Suprapubic skin (tissue), 4 donors: ENCODE data around the gene MACO1. TPM values are rescaled to one million over a fixed set of nuclear protein-coding genes. Genes with fewer than 3 reads are reported as not detected.

Source experiments
- DNase-seq, 2 donors: peaks; one replicate each; pipeline ENCODE4 v3.0.0-alpha.2; 2019; ENCODE audit warnings: low spot score in 2 of 2
- H3K27ac ChIP-seq: fragments of 200-600 bp; sonication (generic); one replicate; pipeline ENCODE4 v1.5.1; 2019
- H3K27me3 ChIP-seq: fragments of 200-600 bp; sonication (generic); one replicate; pipeline ENCODE4 v1.5.1; 2019
- H3K36me3 ChIP-seq: fragments of 200-600 bp; sonication (generic); one replicate; pipeline ENCODE4 v1.5.1; 2019
- H3K4me1 ChIP-seq: fragments of 200-600 bp; sonication (generic); one replicate; pipeline ENCODE4 v1.5.1; 2019
- H3K4me3 ChIP-seq: fragments of 200-600 bp; sonication (generic); one replicate; pipeline ENCODE4 v1.5.1; 2019; ENCODE audit warnings: mild to moderate bottlenecking
- H3K9me3 ChIP-seq: fragments of 200-600 bp; sonication (generic); one replicate; pipeline ENCODE4 v1.5.1; 2019
- EP300 ChIP-seq: sonication (generic); formaldehyde crosslinking; IDR thresholded peaks from one replicate; pipeline ENCODE4 v1.6.1; 2017; ENCODE audit warnings: antibody characterized with exemption
- POLR2A ChIP-seq, 2 donors: fragments of 450-650 bp; IDR thresholded peaks; one replicate each; pipeline ENCODE4 v1.6.1; 2017; ENCODE audit warnings: antibody characterized with exemption in 2 of 2, mild to moderate bottlenecking in 2 of 2, moderate library complexity in 2 of 2
- POLR2AphosphoS5 ChIP-seq, 3 donors: sonication (generic); formaldehyde crosslinking; IDR thresholded peaks; one replicate each; pipeline ENCODE4 v1.6.1; 2017; ENCODE audit warnings: antibody characterized with exemption in 3 of 3
- WGBS: methylation state at CpG from one replicate; pipeline ENCODE4 v1.1.5; 2018; 5-methylcytosine and 5-hydroxymethylcytosine counted together
- total RNA-seq, 4 donors: library from RNA; depleted of rRNA; stranded (reverse); fragments of >200 nt; gene quantifications; one replicate each; pipeline ENCODE4 v1.1.0, GENCODE V29; 2016
- TF ChIP-seq, protein P1 (sequence below), 2 donors: fragments of 200-600 bp in 1 of 2; fragments of 450-650 bp in 1 of 2; sonication (generic) in 1 of 2; IDR thresholded peaks; one replicate each; pipeline ENCODE4 v1.5.1; 2016 to 2019; ENCODE audit warnings: antibody characterized with exemption in 2 of 2, mild to moderate bottlenecking in 1 of 2, moderate library complexity in 1 of 2

MACO1 gene
- total RNA-seq, 4 donors from 2014 or later = 13.2 to 22.0 (median 16.0) TPM

DNA sequence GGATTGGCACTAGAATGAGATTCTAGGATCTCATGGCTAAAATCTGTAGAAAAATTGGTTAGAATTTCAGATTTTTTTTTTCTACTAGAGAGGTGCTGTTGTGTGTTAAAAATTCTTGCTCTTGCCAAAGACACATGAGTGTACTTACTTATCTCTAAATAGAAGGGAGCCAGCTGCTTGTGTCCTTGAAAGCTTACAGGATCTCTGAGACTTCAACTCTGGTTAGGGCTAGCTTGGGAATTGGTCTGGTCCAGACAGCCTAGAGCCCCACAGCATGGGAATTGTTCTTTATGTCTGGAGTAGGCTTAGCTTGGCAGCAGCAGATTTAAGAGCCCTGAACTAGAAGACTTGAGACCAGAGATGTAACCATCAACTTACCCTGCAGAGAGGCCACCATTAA is 37.3 kb downstream of the MACO1 start:
- Histone ChIP-seq H3K27ac (no peak overlapping the region), H3K9me3 (no peaks in the 10 kb centered on the region), H3K27me3 (no peaks in the 10 kb centered on the region), H3K36me3 (peaks cover 4% of the 10 kb centered on the region), H3K4me1 (no peaks in the 10 kb centered on the region), H3K4me3 (no peak overlapping the region)
- TF ChIP-seq POLR2AphosphoS5 (IDR thresholded peaks at IDR 0.05) (no peak), POLR2A (IDR thresholded peaks at IDR 0.05) (no peak), EP300 (no peak)
- TF ChIP-seq, protein P1, sequence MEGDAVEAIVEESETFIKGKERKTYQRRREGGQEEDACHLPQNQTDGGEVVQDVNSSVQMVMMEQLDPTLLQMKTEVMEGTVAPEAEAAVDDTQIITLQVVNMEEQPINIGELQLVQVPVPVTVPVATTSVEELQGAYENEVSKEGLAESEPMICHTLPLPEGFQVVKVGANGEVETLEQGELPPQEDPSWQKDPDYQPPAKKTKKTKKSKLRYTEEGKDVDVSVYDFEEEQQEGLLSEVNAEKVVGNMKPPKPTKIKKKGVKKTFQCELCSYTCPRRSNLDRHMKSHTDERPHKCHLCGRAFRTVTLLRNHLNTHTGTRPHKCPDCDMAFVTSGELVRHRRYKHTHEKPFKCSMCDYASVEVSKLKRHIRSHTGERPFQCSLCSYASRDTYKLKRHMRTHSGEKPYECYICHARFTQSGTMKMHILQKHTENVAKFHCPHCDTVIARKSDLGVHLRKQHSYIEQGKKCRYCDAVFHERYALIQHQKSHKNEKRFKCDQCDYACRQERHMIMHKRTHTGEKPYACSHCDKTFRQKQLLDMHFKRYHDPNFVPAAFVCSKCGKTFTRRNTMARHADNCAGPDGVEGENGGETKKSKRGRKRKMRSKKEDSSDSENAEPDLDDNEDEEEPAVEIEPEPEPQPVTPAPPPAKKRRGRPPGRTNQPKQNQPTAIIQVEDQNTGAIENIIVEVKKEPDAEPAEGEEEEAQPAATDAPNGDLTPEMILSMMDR (IDR thresholded peaks at IDR 0.05) = no peak
- no peak for DNase-seq

DNA sequence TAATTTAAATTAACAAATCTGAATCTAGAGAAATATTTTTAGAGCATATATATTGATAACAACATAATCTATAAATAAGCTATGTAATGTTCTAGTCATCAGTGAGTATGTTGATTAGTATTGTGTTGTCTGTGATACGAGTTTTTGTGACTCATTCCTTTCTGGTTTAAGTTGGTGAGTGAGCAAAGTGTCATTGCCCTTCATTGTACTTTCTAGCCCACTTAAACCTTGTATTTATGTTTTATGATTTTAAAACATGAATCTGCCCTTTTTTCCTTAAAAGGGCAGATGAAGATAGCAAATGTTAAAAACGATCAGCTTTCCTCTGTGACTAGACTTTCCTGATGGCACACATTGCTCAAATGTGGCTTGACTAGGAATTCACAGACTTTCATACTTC is 38.5 kb downstream of the MACO1 start:
- no peak for DNase-seq
- H3K4me3 ChIP-seq = no peak overlapping the region
- H3K9me3 ChIP-seq = no peaks in the 10 kb centered on the region
- 73% methylated on average over 2 of the region's 2 CpGs for WGBS
- no peaks in the 10 kb centered on the region for H3K4me1 ChIP-seq
- no peak for TF ChIP-seq EP300
- no peak for TF ChIP-seq POLR2A (IDR thresholded peaks at IDR 0.05)
- TF ChIP-seq POLR2AphosphoS5 (IDR thresholded peaks at IDR 0.05) = no peak
- TF ChIP-seq, protein P1 (IDR thresholded peaks at IDR 0.05) = no peak
- no peaks in the 10 kb centered on the region for H3K27me3 ChIP-seq
- no peak overlapping the region for H3K27ac ChIP-seq
- H3K36me3 ChIP-seq = peaks cover 4% of the 10 kb centered on the region

DNA sequence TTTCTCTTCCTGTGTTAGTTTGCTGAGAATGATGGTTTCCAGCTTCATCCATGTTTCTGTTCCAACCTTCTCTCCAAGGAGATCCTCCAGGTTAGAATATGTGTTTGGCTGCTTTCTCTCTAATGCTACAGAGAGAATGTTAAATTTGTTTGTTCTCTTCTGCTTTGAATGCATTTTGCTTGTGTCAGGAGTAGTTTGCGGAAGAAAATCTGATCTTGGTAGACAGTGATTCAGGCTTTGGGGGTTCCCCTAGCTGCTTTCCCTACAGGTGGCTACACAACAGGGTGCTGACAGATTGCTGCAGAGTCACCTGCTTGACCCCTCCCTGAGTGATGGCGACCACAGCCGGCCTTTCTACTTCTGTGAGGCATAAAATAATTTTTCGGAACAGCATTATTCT is 41.8 kb downstream of the MACO1 start:
- Histone ChIP-seq H3K36me3 (peaks cover 4% of the 10 kb centered on the region), H3K9me3 (no peaks in the 10 kb centered on the region), H3K27me3 (no peaks in the 10 kb centered on the region), H3K27ac (no peak overlapping the region), H3K4me1 (peaks cover 19% of the 10 kb centered on the region), H3K4me3 (no peak overlapping the region)
- DNase-seq = no peak
- WGBS = 82% methylated on average over 4 of the region's 4 CpGs
- TF ChIP-seq, protein P1 (IDR thresholded peaks at IDR 0.05) = no peak
- no peak for TF ChIP-seq POLR2AphosphoS5 (IDR thresholded peaks at IDR 0.05)
- no peak for TF ChIP-seq POLR2A (IDR thresholded peaks at IDR 0.05)
- no peak for TF ChIP-seq EP300

DNA sequence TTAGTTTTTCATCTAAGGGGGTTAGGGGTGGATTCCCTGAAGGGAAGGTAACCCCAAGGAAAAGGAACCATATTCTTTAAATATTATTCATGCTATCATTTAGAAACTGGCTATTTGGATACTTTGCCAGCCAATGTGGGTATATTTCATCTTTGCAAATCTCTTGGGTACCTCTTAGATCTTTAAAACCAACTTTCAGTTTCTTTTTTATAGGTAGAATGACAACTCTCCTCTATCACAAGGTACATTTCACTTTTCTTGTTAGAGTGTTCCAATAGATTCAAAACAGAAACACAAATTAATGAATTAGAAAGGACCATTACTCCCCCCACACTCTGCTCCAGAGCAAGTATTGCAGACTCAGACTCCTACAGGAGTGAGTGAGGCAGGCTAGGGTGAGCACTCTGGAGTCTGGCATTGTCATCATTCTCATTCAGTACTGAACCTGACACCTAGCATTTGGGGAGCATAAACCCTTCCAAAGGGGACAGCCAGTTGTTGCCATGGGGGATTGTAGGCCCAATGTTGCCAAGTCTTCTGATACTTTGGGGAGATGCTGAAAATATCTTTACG is 43.0 kb downstream of the MACO1 start:
- Histone ChIP-seq H3K4me1 (peaks cover 29% of the 10 kb centered on the region), H3K27me3 (no peaks in the 10 kb centered on the region), H3K36me3 (no peaks in the 10 kb centered on the region), H3K9me3 (no peaks in the 10 kb centered on the region), H3K4me3 (no peak overlapping the region), H3K27ac (no peak overlapping the region)
- no peak for DNase-seq
- TF ChIP-seq, protein P1 (IDR thresholded peaks at IDR 0.05) = no peak
- TF ChIP-seq POLR2AphosphoS5 (IDR thresholded peaks at IDR 0.05) (no peak), EP300 (no peak), POLR2A (IDR thresholded peaks at IDR 0.05) (no peak)
- WGBS = 92% methylated on average over 1 of the region's 1 CpG

DNA sequence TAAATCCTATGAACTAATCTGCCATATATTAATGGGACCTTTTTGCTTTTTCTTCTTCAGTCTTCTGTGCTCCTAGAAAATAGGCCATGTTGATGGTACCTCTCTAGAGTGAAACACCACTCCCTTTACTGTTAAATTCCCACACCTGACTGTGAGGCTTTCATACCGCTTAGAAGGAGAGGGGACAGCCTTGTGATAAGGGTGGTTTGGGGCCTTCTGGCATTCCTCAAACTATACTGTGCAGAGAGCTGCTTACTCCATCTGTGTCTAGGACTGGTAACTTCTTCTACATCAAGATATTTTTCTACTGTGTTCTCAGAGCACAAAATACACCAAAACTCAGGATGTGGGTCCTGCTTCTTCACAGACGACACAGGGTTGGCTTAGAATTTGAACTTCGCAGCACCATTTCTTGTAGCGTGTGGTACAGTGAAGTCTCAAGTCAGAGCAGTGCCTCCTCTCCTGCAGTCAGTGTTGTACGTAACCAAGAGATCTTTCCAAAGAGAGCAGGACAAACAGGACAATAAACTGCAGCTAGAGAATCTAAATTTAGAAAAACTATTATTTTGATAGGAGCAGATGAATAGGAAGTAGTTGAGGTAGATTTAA is 43.8 kb downstream of the MACO1 start:
- H3K9me3 ChIP-seq = no peaks in the 10 kb centered on the region
- TF ChIP-seq EP300 = no peak
- no peak for TF ChIP-seq POLR2AphosphoS5 (IDR thresholded peaks at IDR 0.05)
- no peak for TF ChIP-seq POLR2A (IDR thresholded peaks at IDR 0.05)
- TF ChIP-seq, protein P1 (IDR thresholded peaks at IDR 0.05) = no peak
- no peak overlapping the region for H3K4me3 ChIP-seq
- peaks cover 35% of the 10 kb centered on the region for H3K4me1 ChIP-seq
- no peak for DNase-seq
- H3K27me3 ChIP-seq = no peaks in the 10 kb centered on the region
- no peak overlapping the region for H3K27ac ChIP-seq
- WGBS = 77% methylated on average over 5 of the region's 5 CpGs
- H3K36me3 ChIP-seq = no peaks in the 10 kb centered on the region
